Cerebellar nuclear complex (tissue), 1 donor: Measurements from ENCODE around the gene SPRED1.

Experiments used
- DNase-seq, 2 experiments: peaks; one replicate each; lab custom pipeline; 2025; lab: John Stamatoyannopoulos, UW

SPRED1 gene

GRCh38 chr15:38252481-38253350 lies at the start of gene SPRED1:
SPRED1 (plus strand) TSS chr15:38252836; CDS start chr15:38253186, 350 bp downstream.
- no peak for DNase-seq

- no peak for DNase-seq
Measured at GRCh38 chr15:38205526-38206272, 46.9 kb upstream of the SPRED1 start.

GRCh38 chr15:38207621-38208020 lies 45.0 kb upstream of the SPRED1 start:
- DNase-seq: no peak

GRCh38 chr15:38208206-38208605 lies 44.4 kb upstream of the SPRED1 start:
- DNase-seq: no peak

- no peak for DNase-seq
Measured at GRCh38 chr15:38208779-38209178, 43.9 kb upstream of the SPRED1 start.

GRCh38 chr15:38211249-38211648 lies 41.4 kb upstream of the SPRED1 start:
- DNase-seq: no peak

- DNase-seq: no peak
Measured at GRCh38 chr15:38211811-38212210, 40.8 kb upstream of the SPRED1 start.

GRCh38 chr15:38212729-38213351 lies 39.8 kb upstream of the SPRED1 start:
- no peak for DNase-seq

GRCh38 chr15:38213356-38213755 lies 39.3 kb upstream of the SPRED1 start:
- no peak for DNase-seq

- no peak for DNase-seq
Measured at GRCh38 chr15:38215707-38216106, 36.9 kb upstream of the SPRED1 start.

- no peak for DNase-seq
Measured at GRCh38 chr15:38216763-38217162, 35.9 kb upstream of the SPRED1 start.

GRCh38 chr15:38217191-38217595 lies 35.4 kb upstream of the SPRED1 start:
- no peak for DNase-seq

GRCh38 chr15:38217788-38218609 lies 34.6 kb upstream of the SPRED1 start:
- DNase-seq: no peak

GRCh38 chr15:38220606-38221273 lies 31.9 kb upstream of the SPRED1 start:
- DNase-seq: no peak

- DNase-seq: no peak
Measured at GRCh38 chr15:38224486-38224885, 28.1 kb upstream of the SPRED1 start.

- DNase-seq: no peak
Measured at GRCh38 chr15:38225381-38225780, 27.3 kb upstream of the SPRED1 start.

GRCh38 chr15:38226608-38227266 lies 25.9 kb upstream of the SPRED1 start:
- no peak for DNase-seq

- no peak for DNase-seq
Measured at GRCh38 chr15:38227941-38228340, 24.7 kb upstream of the SPRED1 start.

- DNase-seq: no peak
Measured at GRCh38 chr15:38228618-38229017, 24.0 kb upstream of the SPRED1 start.

GRCh38 chr15:38229705-38230310 lies 22.8 kb upstream of the SPRED1 start:
- DNase-seq: no peak
